ENCODE measurements around the gene LTF. TPM values are rescaled to one million over a fixed set of nuclear protein-coding genes. Genes with fewer than 3 reads are reported as not detected.

LTF gene
- total RNA-seq, 2 experiments from 2014 or later = not detected

- no peaks in the 10 kb centered on the region for H4K20me1 ChIP-seq (ENCODE audit: insufficient read depth, low read length)
- H3K36me3 ChIP-seq (ENCODE audit: insufficient read depth, low read length) = no peaks in the 10 kb centered on the region
- peak; percentile 33 for DNase-seq (ENCODE audit: low spot score)
- CTCF ChIA-PET (ENCODE audit: unreplicated experiment) = no interaction called here
- no TSS peak for BruUV-seq (replicated peaks)
- TF ChIP-seq EZH2phosphoT487 (IDR thresholded peaks at IDR 0.05; ENCODE audit: borderline replicate concordance, low read depth, low read length) (no peak), CTCF (conservative IDR thresholded peaks at IDR 0.05; ENCODE audit: low read length) (no peak)
- H3K9me2 ChIP-seq (ENCODE audit: insufficient read depth, low read length) = no peaks in the 10 kb centered on the region
- peak overlapping the region; percentile 63 for H3K27ac ChIP-seq (ENCODE audit: low read depth, low read length, poor library complexity, severe bottlenecking)
- H3K4me1 ChIP-seq (ENCODE audit: insufficient read depth, low read length, poor library complexity, severe bottlenecking) = peaks cover 79% of the 10 kb centered on the region
- POLR2A ChIA-PET = interaction anchor here (0.5 to 7.8 kb wide), 10 partner anchors 12 to 1778 kb away, joined by 3 to 70 read pairs (median 5); partner anchors contain the start of genes KIF9 and KLHL18
- H3K4me2 ChIP-seq (ENCODE audit: low read length) = peak overlapping the region; percentile 65
- no peaks in the 10 kb centered on the region for H3K79me2 ChIP-seq (ENCODE audit: insufficient read depth, low read depth, low read length)
- intact Hi-C loops (cut with micrococcal nuclease; ENCODE audit: unreplicated experiment) = loop anchor here (2.0 kb wide), 1 partner anchor 38 kb away; no protein-coding TSS in a partner anchor
- peaks cover 7% of the 10 kb centered on the region for H3K9me3 ChIP-seq (ENCODE audit: low read length)
- peak overlapping the region; percentile 83 for H2AFZ ChIP-seq (ENCODE audit: low read length)
- no peak overlapping the region for H3K4me3 ChIP-seq (ENCODE audit: low read depth, low read length, poor library complexity, severe bottlenecking)
Measured at GRCh38 chr3:46500656-46501635, 36.2 kb upstream of the LTF start.

GRCh38 chr3:46498916-46499519 is 34.3 kb upstream of the LTF start:
- ChIA-PET POLR2A (interaction anchor here (0.5 to 7.8 kb wide), 11 partner anchors 10 to 55 kb away, joined by 3 to 70 read pairs (median 4); no protein-coding TSS in a partner anchor), CTCF (ENCODE audit: unreplicated experiment) (no interaction called here)
- no TSS peak for BruUV-seq (replicated peaks)
- TF ChIP-seq CTCF (conservative IDR thresholded peaks at IDR 0.05; ENCODE audit: low read length) (no peak), EZH2phosphoT487 (IDR thresholded peaks at IDR 0.05; ENCODE audit: borderline replicate concordance, low read depth, low read length) (no peak)
- Histone ChIP-seq H3K4me1 (ENCODE audit: insufficient read depth, low read length, poor library complexity, severe bottlenecking) (peaks cover 82% of the 10 kb centered on the region), H3K79me2 (ENCODE audit: insufficient read depth, low read depth, low read length) (no peaks in the 10 kb centered on the region), H3K9me3 (ENCODE audit: low read length) (peaks cover 5% of the 10 kb centered on the region), H4K20me1 (ENCODE audit: insufficient read depth, low read length) (no peaks in the 10 kb centered on the region), H3K36me3 (ENCODE audit: insufficient read depth, low read length) (no peaks in the 10 kb centered on the region), H3K9me2 (ENCODE audit: insufficient read depth, low read length) (no peaks in the 10 kb centered on the region), H3K27ac (ENCODE audit: low read depth, low read length, poor library complexity, severe bottlenecking) (no peak overlapping the region), H2AFZ (ENCODE audit: low read length) (no peak overlapping the region), H3K4me3 (ENCODE audit: low read depth, low read length, poor library complexity, severe bottlenecking) (no peak overlapping the region), H3K4me2 (ENCODE audit: low read length) (no peak overlapping the region)
- intact Hi-C loops (cut with micrococcal nuclease; ENCODE audit: unreplicated experiment) = no loop called here
- DNase-seq (ENCODE audit: low spot score) = no peak
